Osteocyte (in vitro differentiated cells): ENCODE results near the gene FLII. TPM values are rescaled to one million over a fixed set of nuclear protein-coding genes. Genes with fewer than 3 reads are reported as not detected.

Experiments
- DNase-seq: peaks from one replicate; pipeline ENCODE4 v3.0.0; 2021; ENCODE audit warnings: mixed read lengths; ENCODE audit not compliant: unreplicated experiment; ENCODE audit errors: extremely low spot score
- H3K27ac Mint-ChIP-seq: one replicate; pipeline ENCODE4 v1.8.0; 2021; ENCODE audit warnings: mild to moderate bottlenecking, mixed read lengths; ENCODE audit not compliant: unreplicated experiment
- H3K27me3 Mint-ChIP-seq: one replicate; pipeline ENCODE4 v1.8.0; 2021; ENCODE audit warnings: mixed read lengths; ENCODE audit not compliant: unreplicated experiment
- H3K36me3 Mint-ChIP-seq: one replicate; pipeline ENCODE4 v1.8.0; 2021; ENCODE audit warnings: mixed read lengths; ENCODE audit not compliant: unreplicated experiment
- H3K4me1 Mint-ChIP-seq: one replicate; pipeline ENCODE4 v1.8.0; 2021; ENCODE audit warnings: mixed read lengths; ENCODE audit not compliant: unreplicated experiment
- H3K4me3 Mint-ChIP-seq: one replicate; pipeline ENCODE4 v1.8.0; 2021; ENCODE audit warnings: mild to moderate bottlenecking, moderate library complexity, mixed read lengths; ENCODE audit not compliant: unreplicated experiment
- H3K9me3 Mint-ChIP-seq: one replicate; pipeline ENCODE4 v1.8.0; 2021; ENCODE audit warnings: mixed read lengths; ENCODE audit not compliant: unreplicated experiment
- total RNA-seq: library from RNA; stranded (reverse); gene quantifications from 2 replicates; pipeline ENCODE4 v1.2.1, GENCODE V29; 2021
- TF ChIP-seq, protein P1 (sequence below): fragments of 200-600 bp; sonication (generic); IDR thresholded peaks from 2 replicates; pipeline ENCODE4 v1.5.0; 2021; ENCODE audit warnings: antibody characterized with exemption, mild to moderate bottlenecking, moderate library complexity

FLII gene
- total RNA-seq, 1 donor from 2014 or later = 214 TPM

DNA sequence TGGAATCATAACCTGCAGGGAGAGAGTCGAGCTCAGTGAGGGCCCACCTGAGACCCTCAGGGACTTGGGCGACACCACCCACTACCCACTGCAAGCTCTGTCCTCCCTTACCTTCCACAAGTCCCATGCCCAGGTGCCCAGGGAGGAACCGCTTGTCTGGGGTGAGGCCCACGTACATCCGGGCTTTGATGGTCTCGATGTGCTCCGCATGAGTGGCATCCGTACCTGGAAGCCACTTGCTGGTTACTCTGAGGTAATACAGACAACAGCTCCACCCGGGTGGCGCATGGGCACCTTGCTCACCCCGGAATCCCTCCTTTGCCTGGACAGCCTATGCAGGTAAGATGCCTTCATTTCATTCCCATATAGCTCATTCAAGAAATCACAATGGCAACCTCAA lies 26.8 kb upstream of the FLII start:
- H3K4me1 Mint-ChIP-seq = no peaks in the 10 kb centered on the region
- H3K27me3 Mint-ChIP-seq = no peaks in the 10 kb centered on the region
- H3K9me3 Mint-ChIP-seq = no peaks in the 10 kb centered on the region
- peaks cover 58% of the 10 kb centered on the region for H3K36me3 Mint-ChIP-seq
- no peak overlapping the region for H3K27ac Mint-ChIP-seq
- no peak overlapping the region for H3K4me3 Mint-ChIP-seq
- DNase-seq = no peak
- TF ChIP-seq, protein P1, sequence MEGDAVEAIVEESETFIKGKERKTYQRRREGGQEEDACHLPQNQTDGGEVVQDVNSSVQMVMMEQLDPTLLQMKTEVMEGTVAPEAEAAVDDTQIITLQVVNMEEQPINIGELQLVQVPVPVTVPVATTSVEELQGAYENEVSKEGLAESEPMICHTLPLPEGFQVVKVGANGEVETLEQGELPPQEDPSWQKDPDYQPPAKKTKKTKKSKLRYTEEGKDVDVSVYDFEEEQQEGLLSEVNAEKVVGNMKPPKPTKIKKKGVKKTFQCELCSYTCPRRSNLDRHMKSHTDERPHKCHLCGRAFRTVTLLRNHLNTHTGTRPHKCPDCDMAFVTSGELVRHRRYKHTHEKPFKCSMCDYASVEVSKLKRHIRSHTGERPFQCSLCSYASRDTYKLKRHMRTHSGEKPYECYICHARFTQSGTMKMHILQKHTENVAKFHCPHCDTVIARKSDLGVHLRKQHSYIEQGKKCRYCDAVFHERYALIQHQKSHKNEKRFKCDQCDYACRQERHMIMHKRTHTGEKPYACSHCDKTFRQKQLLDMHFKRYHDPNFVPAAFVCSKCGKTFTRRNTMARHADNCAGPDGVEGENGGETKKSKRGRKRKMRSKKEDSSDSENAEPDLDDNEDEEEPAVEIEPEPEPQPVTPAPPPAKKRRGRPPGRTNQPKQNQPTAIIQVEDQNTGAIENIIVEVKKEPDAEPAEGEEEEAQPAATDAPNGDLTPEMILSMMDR = no peak

DNA sequence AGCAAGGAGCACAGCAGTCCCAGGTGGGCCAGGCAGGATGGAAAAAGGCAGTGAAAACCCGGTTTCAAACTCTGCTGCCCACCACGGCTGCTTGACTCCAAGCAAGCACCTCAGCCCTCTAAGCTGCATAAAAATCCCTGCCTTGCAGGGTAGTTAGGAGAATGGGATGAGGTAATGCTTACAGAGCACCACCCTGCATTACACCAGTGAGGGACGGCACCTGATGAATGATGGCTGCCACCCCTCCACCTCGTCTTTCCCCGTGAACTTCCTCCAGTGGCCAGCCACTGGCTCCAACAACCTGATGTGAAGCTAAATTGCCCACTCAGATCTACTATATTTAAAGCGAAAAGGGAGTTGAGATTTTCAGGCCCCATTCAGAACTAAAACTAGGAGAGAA lies 23.2 kb upstream of the FLII start:
- no peak overlapping the region for H3K27ac Mint-ChIP-seq
- no peak for DNase-seq
- no peaks in the 10 kb centered on the region for H3K9me3 Mint-ChIP-seq
- no peaks in the 10 kb centered on the region for H3K27me3 Mint-ChIP-seq
- no peaks in the 10 kb centered on the region for H3K4me1 Mint-ChIP-seq
- H3K4me3 Mint-ChIP-seq = no peak overlapping the region
- peaks cover 44% of the 10 kb centered on the region for H3K36me3 Mint-ChIP-seq
- TF ChIP-seq, protein P1 = no peak

DNA sequence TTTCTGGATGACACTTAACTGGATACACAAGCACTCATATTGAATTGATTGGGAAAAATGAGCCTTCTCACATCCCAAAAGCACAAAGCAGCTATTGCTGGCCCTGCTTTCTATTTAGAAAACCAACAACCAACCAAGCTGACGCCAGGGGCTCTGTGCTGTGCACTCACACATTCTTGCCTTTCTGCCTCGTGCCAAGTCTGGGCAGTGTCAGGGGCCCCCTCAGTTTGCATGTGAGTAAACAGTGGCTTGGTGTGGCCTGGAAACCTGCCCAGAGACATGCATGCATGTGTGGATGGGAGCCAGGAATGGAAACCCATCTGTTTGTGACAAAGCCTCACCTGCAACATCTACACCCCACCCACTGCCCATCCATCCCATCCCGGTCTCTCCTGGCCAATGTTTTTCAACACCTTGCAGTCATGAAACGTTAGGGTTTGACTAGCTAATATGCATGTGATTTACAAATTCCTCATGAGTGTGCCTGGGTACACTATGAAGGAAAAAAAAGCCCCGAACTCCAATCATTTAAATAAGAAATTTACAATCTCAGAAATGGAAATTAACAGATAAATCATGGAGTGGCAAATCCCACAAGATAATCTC lies 22.3 kb upstream of the FLII start:
- H3K36me3 Mint-ChIP-seq = peaks cover 38% of the 10 kb centered on the region

DNA sequence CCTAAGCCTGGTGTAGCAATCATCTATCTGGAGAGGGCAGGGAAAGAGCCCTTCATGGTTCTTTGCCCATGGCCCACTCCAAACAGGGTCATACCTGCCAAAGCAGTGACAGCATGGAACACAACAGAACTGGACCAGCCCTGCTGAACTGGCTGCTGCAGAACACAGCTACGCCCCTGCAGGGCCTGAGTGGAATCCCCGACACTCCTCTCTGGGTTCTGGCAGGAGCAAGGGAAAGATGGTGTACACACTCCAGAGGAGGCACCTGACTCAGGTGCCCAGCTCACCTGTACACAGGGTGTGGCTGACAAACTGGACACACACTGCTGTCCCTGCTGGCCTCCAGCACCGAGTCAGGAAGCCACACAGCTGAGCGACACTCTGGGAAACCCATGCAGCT lies 21.7 kb upstream of the FLII start:
- no peak for DNase-seq
- H3K27me3 Mint-ChIP-seq = no peaks in the 10 kb centered on the region
- no peaks in the 10 kb centered on the region for H3K4me1 Mint-ChIP-seq
- H3K9me3 Mint-ChIP-seq = no peaks in the 10 kb centered on the region
- H3K4me3 Mint-ChIP-seq = no peak overlapping the region
- TF ChIP-seq, protein P1 = no peak
- peaks cover 32% of the 10 kb centered on the region for H3K36me3 Mint-ChIP-seq
- no peak overlapping the region for H3K27ac Mint-ChIP-seq

More for the DNA sequence above, 22.3 kb upstream of the FLII start:
- Mint-ChIP-seq H3K27me3 (no peaks in the 10 kb centered on the region), H3K4me1 (no peaks in the 10 kb centered on the region), H3K9me3 (no peaks in the 10 kb centered on the region), H3K4me3 (no peak overlapping the region), H3K27ac (no peak overlapping the region)
- no peak for DNase-seq
- TF ChIP-seq, protein P1 = no peak

DNA sequence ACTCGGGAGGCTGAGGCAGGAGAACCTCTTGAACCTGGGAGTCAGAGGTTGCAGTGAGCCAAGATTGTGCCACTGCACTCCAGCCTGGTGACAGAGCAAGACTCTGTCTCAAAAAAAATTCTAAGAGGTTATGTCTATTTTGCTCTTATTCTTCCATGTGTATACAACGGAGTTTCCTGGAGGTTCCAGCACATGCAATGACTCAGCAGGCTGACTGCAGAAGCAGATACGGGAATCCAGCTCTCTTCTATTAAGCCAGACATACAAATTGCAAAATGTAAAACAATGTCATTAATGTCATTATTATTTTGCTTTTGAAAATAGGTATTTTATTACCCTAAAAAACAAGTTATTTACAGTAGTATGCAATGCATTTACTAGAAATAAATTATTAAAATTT lies 20.3 kb upstream of the FLII start:
- H3K9me3 Mint-ChIP-seq = no peaks in the 10 kb centered on the region
- no peaks in the 10 kb centered on the region for H3K4me1 Mint-ChIP-seq
- TF ChIP-seq, protein P1 = no peak
- H3K27ac Mint-ChIP-seq = no peak overlapping the region
- peaks cover 24% of the 10 kb centered on the region for H3K36me3 Mint-ChIP-seq
- DNase-seq = no peak
- H3K27me3 Mint-ChIP-seq = no peaks in the 10 kb centered on the region
- H3K4me3 Mint-ChIP-seq = no peak overlapping the region
